ENCODE results near the gene SLC35G2. TPM values are rescaled to one million over a fixed set of nuclear protein-coding genes. Genes with fewer than 3 reads are reported as not detected.

The SLC35G2 gene
- total RNA-seq, 4 donors from 2014 or later, result 2.9 to 6.4 (median 5.3) TPM

- WGBS, result 78% methylated on average over 3 of the region's 3 CpGs
Observed at GRCh38 chr3:136805795-136806194, 13.1 kb upstream of the SLC35G2 start.

DNA sequence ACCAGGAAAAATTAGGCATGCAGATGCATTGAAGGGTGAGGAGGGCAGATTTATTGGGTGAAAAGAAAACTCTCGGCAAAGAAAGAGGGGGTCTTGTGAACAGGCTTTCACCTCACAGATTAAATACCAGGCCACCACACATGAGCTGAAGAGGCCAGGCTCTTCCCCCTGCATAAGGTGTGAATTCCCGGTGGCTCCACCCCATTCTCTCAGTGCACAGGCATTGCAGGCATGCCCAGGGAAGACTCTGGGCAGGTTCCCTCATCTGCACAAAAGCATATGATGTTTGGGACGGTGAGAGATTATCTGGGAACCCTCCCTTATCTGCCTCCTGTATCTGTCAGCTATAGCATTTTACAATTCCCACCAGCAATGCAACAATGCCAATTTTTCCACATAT, 7.2 kb upstream of the SLC35G2 start:
- no peaks in the 10 kb centered on the region for H3K36me3 ChIP-seq
- H3K9me3 ChIP-seq, result no peaks in the 10 kb centered on the region
- intact Hi-C loops (cut with DNase I), result no loop called here
- H3K4me1 ChIP-seq, result no peaks in the 10 kb centered on the region
- H3K27ac ChIP-seq (replicated peaks in 1 of 4), result no peak overlapping the region
- H3K4me3 ChIP-seq, result no peak overlapping the region
- TF ChIP-seq EP300 (IDR thresholded peaks at IDR 0.05) (no peak), POLR2A (IDR thresholded peaks at IDR 0.05; ENCODE audit: low read depth) (no peak)
- 91% methylated on average over 3 of the region's 3 CpGs for WGBS
- no peaks in the 10 kb centered on the region for H3K27me3 ChIP-seq
- no peak for DNase-seq (ENCODE audit: extremely low spot score)

More at GRCh38 chr3:136805795-136806194, 13.1 kb upstream of the SLC35G2 start:
- Histone ChIP-seq H3K4me3 (no peak overlapping the region), H3K9me3 (no peaks in the 10 kb centered on the region), H3K27ac (replicated peaks in 1 of 4) (no peak overlapping the region), H3K36me3 (no peaks in the 10 kb centered on the region), H3K4me1 (peaks cover 15 to 17% (median 17%) of the 10 kb centered on the region in 4 donors), H3K27me3 (no peaks in the 10 kb centered on the region)
- no peak for DNase-seq (ENCODE audit: extremely low spot score)
- TF ChIP-seq POLR2A (IDR thresholded peaks at IDR 0.05; ENCODE audit: low read depth) (no peak), EP300 (IDR thresholded peaks at IDR 0.05) (no peak), CTCF (IDR thresholded peaks at IDR 0.05) (no peak), POLR2AphosphoS5 (IDR thresholded peaks at IDR 0.05) (no peak)
- intact Hi-C loops (cut with DNase I), result no loop called here

DNA sequence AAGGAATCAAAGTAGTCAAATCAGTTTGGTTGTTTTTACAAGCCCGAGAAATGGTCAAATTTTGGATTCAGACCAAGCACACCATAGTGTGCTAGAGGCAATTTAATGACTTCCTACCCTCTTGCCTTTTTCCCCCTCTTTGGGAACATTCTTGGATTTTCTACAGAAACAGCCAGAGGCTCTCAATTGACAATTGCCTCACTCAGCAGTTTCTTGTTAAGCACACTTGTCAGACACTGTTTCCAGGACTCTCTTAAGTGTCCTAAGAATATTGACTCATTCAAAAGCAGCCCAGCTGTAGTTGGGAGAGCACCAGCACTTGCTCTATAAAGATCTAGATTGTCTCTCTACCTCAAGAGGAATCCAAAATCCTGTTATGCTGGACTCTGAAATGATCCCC, 1.5 kb upstream of the SLC35G2 start:
- no peak for DNase-seq (ENCODE audit: extremely low spot score)
- no peak overlapping the region for H3K27ac ChIP-seq (replicated peaks in 1 of 4)
- no peaks in the 10 kb centered on the region for H3K36me3 ChIP-seq
- peaks cover 10 to 25% (median 21%) of the 10 kb centered on the region in 4 donors for H3K4me1 ChIP-seq
- TF ChIP-seq CTCF (IDR thresholded peaks at IDR 0.05) (no peak), EP300 (IDR thresholded peaks at IDR 0.05) (no peak)
- H3K27me3 ChIP-seq, result no peaks in the 10 kb centered on the region
- intact Hi-C loops (cut with DNase I), result no loop called here
- no peaks in the 10 kb centered on the region for H3K9me3 ChIP-seq
- 69% methylated on average over 1 of the region's 1 CpG for WGBS
- no peak overlapping the region for H3K4me3 ChIP-seq

DNA sequence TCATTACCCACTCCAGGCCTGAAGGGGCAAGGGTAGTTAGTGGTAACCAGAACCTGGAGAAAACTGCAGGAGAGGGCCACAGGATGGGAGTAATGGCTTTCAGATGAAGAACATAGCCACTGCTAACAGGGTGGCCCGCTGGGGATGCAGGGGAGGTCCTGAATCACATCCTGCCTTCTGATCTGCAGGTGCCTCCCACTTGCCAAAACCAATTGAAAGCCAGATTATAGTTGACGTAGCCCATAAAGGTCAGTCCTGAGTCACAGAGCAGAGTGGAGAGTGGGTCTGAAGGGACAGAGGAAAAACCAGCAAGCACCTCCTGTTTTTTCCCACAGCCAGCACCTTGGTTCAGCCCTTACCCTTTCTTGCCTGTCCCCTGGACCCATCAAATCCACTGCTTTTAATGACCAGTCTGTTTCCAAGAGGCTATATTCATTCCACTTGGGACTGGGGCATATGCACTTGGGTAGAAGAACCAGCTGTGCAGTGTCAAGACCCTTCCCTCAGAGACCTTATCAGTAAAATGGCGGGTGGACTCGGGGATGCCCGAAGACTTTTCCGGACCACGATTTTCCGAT, 646 bp upstream of the SLC35G2 start:
- no peaks in the 10 kb centered on the region for H3K27me3 ChIP-seq
- H3K36me3 ChIP-seq, result no peaks in the 10 kb centered on the region
- H3K27ac ChIP-seq (replicated peaks in 1 of 4), result peak overlapping the region; percentile 78 to 86 (median 82)
- peaks cover 10 to 25% (median 21%) of the 10 kb centered on the region in 4 donors for H3K4me1 ChIP-seq
- H3K4me3 ChIP-seq, result peak overlapping the region; percentile 69 to 86 (median 82)
- no peak for TF ChIP-seq POLR2A (IDR thresholded peaks at IDR 0.05; ENCODE audit: low read depth)
- TF ChIP-seq POLR2AphosphoS5 (IDR thresholded peaks at IDR 0.05), result peak; percentile 69 to 85
- H3K9me3 ChIP-seq, result no peaks in the 10 kb centered on the region
- WGBS, result 22% methylated on average over 8 of the region's 8 CpGs
- intact Hi-C loops (cut with DNase I), result no loop called here
- no peak for DNase-seq (ENCODE audit: extremely low spot score)

GRCh38 chr3:136819392-136819730, 435 bp downstream of the SLC35G2 start:
- Histone ChIP-seq H3K4me3 (peak overlapping the region; percentile 69 to 86 (median 82)), H3K4me1 (peaks cover 10 to 25% (median 21%) of the 10 kb centered on the region in 4 donors), H3K9me3 (peaks cover 0 to 5% (median 1%) of the 10 kb centered on the region in 4 donors), H3K36me3 (no peaks in the 10 kb centered on the region), H3K27me3 (no peaks in the 10 kb centered on the region), H3K27ac (replicated peaks in 1 of 4) (peak overlapping the region; percentile 78 to 86 (median 82))
- intact Hi-C loops (cut with DNase I), result no loop called here
- 4% methylated on average over 7 of the region's 21 CpGs for WGBS
- no peak for DNase-seq (ENCODE audit: extremely low spot score)
- TF ChIP-seq EP300 (IDR thresholded peaks at IDR 0.05) (no peak), POLR2A (IDR thresholded peaks at IDR 0.05; ENCODE audit: low read depth) (no peak), CTCF (IDR thresholded peaks at IDR 0.05) (no peak)
